GM18499 (cell line): Measurements from ENCODE around the gene TMEM240.
"Not testable (repeated sequence)": the region's sequence is repeated elsewhere in the genome, so short reads cannot be mapped to it uniquely, and the experiment has no call there.

Experiments used
- ATAC-seq: cut with Tn5 transposase; IDR thresholded peaks from one replicate; pipeline ENCODE4 v1.9.1; 2021; ENCODE audit warnings: moderate number of reproducible peaks; ENCODE audit not compliant: insufficient read depth, unreplicated experiment

TMEM240 gene

GRCh38 chr1:1505801-1506200 lies 34.6 kb downstream of the TMEM240 start:
- not testable (repeated sequence) for ATAC-seq

DNA sequence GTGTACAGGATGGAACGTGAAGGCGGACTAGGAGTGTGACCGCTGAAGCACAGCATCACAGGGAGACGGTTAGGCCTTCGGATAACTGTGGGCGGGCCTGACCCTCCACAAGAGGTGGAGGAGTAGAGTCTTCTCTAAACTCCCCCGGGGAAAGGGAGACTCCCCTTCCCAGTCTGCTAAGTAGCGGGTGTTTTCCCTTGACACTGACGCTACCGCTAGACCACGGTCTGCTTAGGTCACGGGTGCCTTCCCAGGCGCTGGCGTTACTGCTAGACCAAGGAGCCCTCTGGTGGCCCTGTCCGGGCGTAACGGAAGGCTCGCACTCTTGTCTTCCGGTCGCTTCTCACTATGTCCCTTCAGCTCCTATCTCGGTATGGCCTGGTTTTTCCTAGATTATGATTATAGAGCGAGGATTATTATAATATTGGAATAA lies 35.0 kb downstream of the TMEM240 start:
- not testable (repeated sequence) for ATAC-seq

DNA sequence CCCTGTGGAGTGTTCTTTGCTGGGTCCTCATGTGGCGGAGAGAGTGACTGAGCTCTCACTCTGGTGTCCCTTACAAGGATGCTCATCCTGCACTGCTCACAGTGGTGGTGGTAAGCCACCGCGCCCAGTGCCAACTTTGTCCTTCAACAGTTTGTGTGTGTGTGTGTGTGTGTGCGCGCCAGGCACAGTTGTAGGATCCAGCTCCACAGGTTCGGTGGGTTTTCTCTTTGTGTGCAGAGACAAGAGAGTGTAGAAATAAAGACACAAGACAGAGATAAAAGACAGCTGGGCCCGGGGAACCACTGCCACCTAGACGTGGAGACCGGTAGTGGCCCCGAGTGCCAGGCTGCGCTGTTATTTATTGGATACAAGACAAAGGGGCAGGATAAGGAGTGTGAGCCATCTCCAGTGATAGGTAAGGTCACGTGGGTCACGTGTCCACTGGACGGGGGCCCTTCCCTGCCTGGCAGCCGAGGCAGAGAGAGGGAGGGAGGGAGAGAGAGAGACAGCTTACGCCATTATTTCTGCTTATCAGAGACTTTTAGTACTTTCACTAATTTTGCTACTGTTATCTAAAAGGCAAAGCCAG lies 35.6 kb downstream of the TMEM240 start:
- ATAC-seq = not testable (repeated sequence)

GRCh38 chr1:1495461-1495975 lies 44.9 kb downstream of the TMEM240 start:
- ATAC-seq = not testable (repeated sequence)

- ATAC-seq = not testable (repeated sequence)
Measured at GRCh38 chr1:1494311-1494710, 46.1 kb downstream of the TMEM240 start.

DNA sequence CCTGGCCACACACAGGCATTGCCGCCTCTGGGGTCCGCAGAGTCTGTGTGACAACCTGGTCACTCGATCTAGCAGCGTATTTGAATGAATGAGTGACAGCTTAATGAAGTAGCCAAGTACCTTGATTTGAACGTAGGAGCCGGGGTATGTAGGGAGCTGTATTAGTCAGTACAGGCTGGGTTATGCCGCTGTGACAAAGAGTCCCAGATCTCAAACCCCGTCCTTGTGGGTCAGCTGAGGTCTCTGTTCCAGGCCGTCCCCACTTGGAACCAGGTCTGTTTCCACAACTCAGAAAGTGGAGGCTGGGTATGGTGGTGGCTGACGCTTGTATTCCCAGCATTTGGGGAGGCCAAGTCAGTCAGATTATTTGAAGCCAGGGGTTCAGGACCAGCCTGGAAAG lies 48.8 kb downstream of the TMEM240 start:
- ATAC-seq = no peak

DNA sequence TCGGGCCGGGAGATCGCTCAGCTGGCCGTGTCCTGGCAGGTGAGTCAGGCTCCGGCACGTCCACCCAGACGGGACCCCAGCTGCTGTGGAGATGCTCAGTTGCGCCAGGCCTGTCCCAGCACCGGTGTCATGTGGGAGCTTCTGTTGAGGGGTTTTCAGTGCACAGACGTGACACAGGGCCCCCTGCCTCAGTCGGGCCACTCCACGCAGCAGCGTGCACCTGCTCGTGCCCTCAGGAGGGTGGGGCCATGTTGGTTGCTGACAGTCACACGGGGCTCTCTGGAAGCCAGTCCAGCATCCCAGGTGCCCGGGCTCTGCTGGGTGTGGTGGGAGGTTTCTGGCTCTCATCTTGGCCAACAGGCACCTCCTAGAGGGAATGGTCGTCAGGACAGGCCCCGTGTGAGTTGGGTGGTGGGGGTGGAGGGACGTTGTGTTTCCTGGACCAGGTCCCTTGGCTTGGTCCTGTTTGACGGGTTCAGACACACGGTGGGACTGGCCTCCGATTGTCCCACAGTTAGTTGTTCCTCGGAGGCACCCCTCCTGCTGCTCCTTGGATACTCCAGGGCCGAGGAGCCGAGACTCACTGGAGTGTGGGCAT lies 49.7 kb downstream of the TMEM240 start:
- no peak for ATAC-seq

GRCh38 chr1:1489861-1490260 lies 50.6 kb downstream of the TMEM240 start:
- ATAC-seq = no peak

GRCh38 chr1:1489231-1489630 lies 51.2 kb downstream of the TMEM240 start:
- no peak for ATAC-seq

- no peak for ATAC-seq
Measured at GRCh38 chr1:1487701-1488100, 52.7 kb downstream of the TMEM240 start.

- not testable (repeated sequence) for ATAC-seq
Measured at GRCh38 chr1:1485755-1486317, 54.6 kb downstream of the TMEM240 start.

DNA sequence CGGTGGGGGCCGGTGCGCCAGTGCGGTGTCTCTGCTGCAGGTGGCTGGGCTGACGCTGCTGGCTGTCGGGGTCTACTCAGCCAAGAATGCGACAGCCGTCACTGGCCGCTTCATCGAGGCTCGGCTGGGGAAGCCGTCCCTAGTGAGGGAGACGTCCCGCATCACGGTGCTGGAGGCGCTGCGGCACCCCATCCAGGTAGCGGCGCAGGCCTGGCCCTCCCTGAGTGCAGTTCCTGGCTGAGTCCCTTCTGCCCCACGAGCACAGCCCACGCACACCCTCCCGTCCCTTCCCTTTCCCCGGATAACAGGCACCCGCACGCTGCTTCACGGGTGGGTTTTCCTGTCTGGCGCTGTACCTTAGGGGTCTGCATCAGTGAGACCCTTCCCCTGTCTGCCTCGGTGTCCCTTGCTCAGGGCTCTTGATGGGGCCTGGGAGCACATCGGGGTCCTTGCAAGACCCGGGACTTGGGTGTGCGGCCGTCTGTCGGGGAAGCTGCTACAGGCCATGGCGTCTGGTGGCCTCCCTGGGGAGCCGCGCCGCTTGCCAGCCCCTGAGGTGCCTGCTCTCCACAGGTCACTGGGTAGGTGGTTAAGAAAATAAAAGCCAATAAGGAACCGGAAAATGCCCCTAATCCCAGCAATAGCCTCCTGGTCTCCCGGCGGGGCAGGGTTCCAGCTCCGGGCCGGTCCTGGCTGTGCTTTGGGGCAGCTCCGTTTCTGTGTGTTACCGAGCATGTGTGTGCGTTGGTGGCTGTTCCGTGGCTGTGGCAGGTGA lies 55.3 kb downstream of the TMEM240 start:
- ATAC-seq = not testable (repeated sequence)
